HG03159 (cell line): ENCODE measurements around the gene CNTN4.

Source experiments
- ATAC-seq: cut with Tn5 transposase; IDR thresholded peaks from one replicate; pipeline ENCODE4 v1.9.1; 2021; ENCODE audit warnings: mild to moderate bottlenecking, moderate library complexity; ENCODE audit not compliant: unreplicated experiment

CNTN4 gene

DNA sequence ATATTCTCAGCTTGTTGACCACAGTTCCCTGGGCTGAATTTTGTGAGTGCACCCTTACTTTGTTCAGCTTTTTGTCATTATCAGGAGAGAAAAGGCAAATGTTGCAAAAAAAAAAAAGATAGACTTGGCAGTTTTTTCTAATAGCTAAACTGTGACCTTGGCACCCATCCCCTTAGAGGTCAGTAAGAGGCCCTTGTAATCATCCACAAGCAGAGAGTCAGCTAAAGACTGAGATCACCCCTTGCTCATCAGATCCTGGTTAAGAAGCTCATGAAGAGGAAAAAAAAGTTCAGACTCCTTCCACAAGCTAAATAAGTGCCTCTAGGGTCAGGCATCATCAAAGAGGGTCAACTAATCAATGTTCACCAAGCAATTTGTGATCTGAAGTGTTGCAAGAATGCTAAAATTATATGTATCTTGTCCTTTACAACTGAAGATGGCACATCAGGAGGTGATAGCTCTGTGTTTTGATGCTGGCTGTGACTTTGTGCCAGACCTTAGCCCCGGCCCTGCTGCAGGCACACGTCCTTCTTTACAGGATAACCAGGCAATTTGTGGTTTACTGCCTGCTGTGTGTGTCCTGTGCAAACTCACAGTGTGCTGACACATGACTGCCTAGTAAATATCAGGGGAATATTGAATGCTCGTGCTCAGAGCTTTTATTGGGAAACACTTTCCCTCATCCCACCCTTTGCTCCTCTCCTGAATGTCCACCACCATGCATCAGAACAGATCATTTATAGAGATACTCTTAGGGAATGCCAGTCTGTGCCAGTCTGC is 748.6 kb downstream of the CNTN4 start:
- ATAC-seq = no peak

DNA sequence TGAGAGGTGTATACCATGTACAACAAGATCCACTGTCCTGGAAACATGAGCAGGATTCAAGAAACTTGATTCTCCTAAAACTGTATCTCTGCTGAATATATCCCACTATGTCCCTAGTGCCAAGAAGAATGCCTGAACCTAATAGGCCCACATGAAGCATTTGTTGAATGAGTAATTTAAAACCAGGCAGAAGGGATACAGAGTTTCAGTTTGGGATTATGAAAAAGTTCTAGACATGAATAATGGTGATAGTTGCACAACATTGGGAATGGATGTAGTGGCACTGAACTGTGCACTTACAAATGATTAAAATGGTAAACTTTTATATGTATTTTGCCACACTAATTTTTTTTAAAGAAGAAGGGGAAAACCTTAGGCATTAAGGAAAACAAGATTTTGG is 750.4 kb downstream of the CNTN4 start:
- ATAC-seq = no peak

- ATAC-seq = no peak
These were observed 752.0 kb downstream of the CNTN4 start for GRCh38 chr3:2850701-2851100.

- no peak for ATAC-seq
These were observed 752.7 kb downstream of the CNTN4 start for GRCh38 chr3:2851361-2851760.

GRCh38 chr3:2851835-2852234 is 753.2 kb downstream of the CNTN4 start:
- ATAC-seq = no peak

DNA sequence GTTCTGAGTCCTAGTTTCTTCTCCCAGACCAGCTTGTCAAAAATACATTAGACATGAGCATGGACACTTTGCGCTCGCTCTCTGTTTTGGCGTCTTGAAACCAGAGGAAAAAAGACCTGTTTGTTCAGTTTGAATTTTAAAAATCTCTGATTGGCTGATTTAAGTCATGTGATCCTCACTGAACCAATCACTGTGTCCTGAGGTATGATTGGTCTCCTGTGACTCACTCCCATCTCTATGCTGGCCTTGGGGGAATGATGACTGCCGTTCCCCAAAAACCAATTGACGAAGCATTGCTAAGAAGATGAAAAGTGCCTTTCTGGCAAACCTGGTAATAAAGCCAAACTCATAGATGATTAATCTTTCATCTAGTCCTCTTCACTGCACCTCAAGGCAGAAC is 755.0 kb downstream of the CNTN4 start:
- ATAC-seq = no peak

GRCh38 chr3:2856138-2857133 is 757.8 kb downstream of the CNTN4 start:
- ATAC-seq = no peak

GRCh38 chr3:2860626-2861025 is 762.0 kb downstream of the CNTN4 start:
- no peak for ATAC-seq

GRCh38 chr3:2861120-2861519 is 762.5 kb downstream of the CNTN4 start:
- no peak for ATAC-seq

DNA sequence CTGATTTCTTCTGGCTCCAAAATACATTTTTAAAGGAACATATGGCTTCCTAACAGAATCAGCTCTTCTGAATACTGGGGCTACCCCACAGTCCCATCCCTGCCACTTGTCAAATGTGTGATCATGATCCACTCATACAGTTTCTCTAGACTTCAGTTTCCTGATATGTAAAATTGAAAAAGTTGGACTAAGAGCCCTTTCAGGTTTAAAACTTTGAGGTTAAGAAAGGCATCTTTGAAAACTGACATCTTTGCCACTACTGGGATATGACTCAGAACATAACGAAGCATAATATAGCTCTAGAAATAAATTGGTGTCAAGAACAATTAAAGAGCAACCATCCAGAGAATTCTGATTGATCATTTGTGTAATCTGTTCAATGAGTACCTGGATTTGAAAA is 763.3 kb downstream of the CNTN4 start:
- no peak for ATAC-seq

- no peak for ATAC-seq
These were observed 763.7 kb downstream of the CNTN4 start for GRCh38 chr3:2862366-2862765.

- ATAC-seq = no peak
These were observed 764.5 kb downstream of the CNTN4 start for GRCh38 chr3:2863127-2863526.

GRCh38 chr3:2869905-2870304 is 771.2 kb downstream of the CNTN4 start:
- no peak for ATAC-seq

GRCh38 chr3:2870724-2871333 is 772.2 kb downstream of the CNTN4 start:
- ATAC-seq = no peak

DNA sequence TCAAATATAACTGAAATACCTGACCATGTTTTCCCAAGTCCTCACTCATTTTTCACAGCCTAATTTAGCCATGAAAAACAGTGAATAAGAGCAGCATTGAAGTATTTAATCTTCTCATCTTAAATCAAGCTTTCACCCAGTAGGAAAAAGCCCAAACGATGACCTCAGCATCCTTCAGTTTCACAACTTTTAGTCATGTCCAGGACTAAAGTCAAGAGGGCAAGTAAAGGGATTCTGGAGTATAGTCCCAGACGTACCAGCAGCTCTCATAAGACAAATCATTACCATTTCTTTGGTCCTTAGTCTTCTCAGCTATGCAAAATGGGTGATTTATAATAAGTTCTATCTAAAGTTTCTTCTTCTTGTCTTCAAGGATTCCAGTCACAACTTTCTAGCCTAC is 774.2 kb downstream of the CNTN4 start:
- ATAC-seq = no peak

DNA sequence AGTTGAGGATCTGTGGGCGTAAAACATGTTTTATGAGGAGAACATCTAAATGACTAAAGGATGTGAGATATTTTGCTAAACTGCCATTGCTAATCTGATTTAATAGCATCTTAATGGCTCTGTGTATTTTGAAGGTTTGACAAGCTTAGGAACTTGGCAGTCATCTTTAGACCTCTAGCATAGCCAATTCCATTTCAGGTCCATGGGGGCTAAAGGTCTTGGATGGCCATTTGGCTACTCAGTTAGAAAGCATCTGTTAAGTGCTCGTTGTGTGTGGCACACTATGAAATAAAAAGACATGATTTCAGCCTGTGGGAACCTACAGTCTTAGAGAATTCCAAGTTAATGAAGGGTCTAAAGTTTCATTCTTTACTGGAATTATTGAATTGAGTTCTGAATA is 775.3 kb downstream of the CNTN4 start:
- no peak for ATAC-seq

- ATAC-seq = no peak
These were observed 777.0 kb downstream of the CNTN4 start for GRCh38 chr3:2875699-2876098.

DNA sequence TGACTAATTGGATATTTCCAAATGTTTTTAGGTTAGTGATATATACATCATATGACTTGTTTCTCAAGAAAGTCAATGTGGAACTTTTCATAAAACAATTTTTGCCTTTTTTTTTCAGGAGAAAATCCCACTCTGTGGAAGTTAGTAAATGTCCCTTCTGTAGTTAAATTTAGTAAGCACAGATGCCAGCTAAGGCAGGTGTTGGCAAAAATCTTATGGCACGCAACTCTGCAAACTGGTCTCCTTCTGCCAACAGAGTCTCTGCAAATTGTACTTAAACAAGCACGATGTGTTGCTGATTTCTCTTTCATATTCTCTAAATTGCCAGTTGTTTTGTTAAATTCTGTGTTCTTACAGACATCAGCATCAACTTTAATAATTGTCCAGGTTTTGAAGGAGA is 777.7 kb downstream of the CNTN4 start:
- no peak for ATAC-seq

DNA sequence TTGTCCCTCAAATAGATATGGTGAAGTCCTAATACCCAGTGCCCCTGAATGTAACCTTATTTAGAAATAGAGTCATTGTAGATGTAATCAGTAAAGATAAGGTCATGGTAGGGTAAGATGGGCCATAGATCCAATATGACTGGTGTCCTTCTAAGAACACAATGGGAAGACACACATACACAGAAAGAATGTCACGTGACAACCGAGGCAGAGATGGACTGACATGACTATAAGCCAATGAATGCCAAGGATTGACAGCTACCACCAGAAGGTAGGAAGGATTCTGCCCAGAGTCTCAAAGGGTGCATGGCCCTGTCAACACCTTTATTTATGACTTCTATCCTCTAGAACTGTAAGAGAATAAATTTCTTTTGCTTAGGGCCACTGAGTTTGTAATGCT is 780.4 kb downstream of the CNTN4 start:
- no peak for ATAC-seq

DNA sequence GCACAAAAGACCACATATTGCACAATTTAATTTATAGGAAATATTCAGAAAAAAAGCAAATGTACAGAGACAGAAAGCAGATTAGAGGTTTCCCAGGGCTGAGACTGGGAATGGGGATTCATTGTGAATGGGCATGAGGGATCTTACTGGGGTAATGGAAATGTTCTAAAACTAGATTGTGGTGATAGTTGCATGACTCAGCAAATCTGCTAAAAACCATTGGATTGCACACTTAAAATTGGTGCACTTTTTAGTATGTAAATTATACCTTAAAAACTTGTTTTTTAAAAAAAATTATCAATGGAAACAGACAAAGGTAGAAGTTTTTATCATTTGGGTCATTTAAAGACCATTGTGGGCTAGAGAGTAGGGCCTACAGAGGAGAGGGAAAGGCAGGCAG is 780.9 kb downstream of the CNTN4 start:
- ATAC-seq = no peak

- ATAC-seq = no peak
These were observed 781.6 kb downstream of the CNTN4 start for GRCh38 chr3:2880218-2880756.
